ENCODE data around the gene OR1D5. TPM values are rescaled to one million over a fixed set of nuclear protein-coding genes. Genes with fewer than 3 reads are reported as not detected.
A peak's percentile ranks its signal among the peaks of the same experiment; 100 is the strongest.

OR1D5 gene
- total and polyA plus RNA-seq, 2 of the 8 experiments (the other 6 are each of a cell fraction or from before 2014, with no cell fraction given), result not detected

GRCh38 chr17:3025421-3026124 lies 37.8 kb downstream of the OR1D5 start:
- Histone ChIP-seq H2BK5ac (ENCODE audit: low read depth, low read length) (no peak overlapping the region), H3K79me1 (ENCODE audit: low read depth, low read length) (no peaks in the 10 kb centered on the region), H3K36me3 (ENCODE audit: control insufficient read depth in 2 of 4, insufficient read depth in 4 of 4, low read length in 3 of 4) (peaks cover 0 to 31% (median 20%) of the 10 kb centered on the region in 4 experiments; a peak in 7 of 8 replicates), H3K27ac (ENCODE audit: low read depth, low read length) (no peak overlapping the region; the same call in 1 of the 2 replicates), H3K79me2 (ENCODE audit: control insufficient read depth in 1 of 2, insufficient read depth in 2 of 2, low read length in 2 of 2) (no peaks in the 10 kb centered on the region), H3K56ac (replicated peaks; ENCODE audit: insufficient read length, low read depth, low read length) (no peak overlapping the region), H3K4me3 (ENCODE audit: extremely low read depth in 1 of 4, insufficient read depth in 2 of 4, low read depth in 3 of 4, low read length in 4 of 4) (no peak overlapping the region), H3K4me2 (ENCODE audit: insufficient read depth in 1 of 2, low read depth in 2 of 2, low read length in 2 of 2) (no peak overlapping the region), H2BK12ac (ENCODE audit: low read depth, low read length) (no peak overlapping the region), H3K27me3 (replicated peaks in 1 of 4; ENCODE audit: control insufficient read depth in 3 of 4, extremely low read depth in 1 of 4, insufficient read depth in 3 of 4, low read length in 3 of 4) (no peaks in the 10 kb centered on the region), H3K23ac (ENCODE audit: insufficient read length) (no peak overlapping the region), H3K18ac (ENCODE audit: extremely low read depth, low read length) (no peak overlapping the region), H4K91ac (replicated peaks; ENCODE audit: insufficient read length, low read length) (no peak overlapping the region), H3K14ac (ENCODE audit: insufficient read length) (no peak overlapping the region), H2AFZ (ENCODE audit: low read length) (no peak overlapping the region), H4K5ac (ENCODE audit: insufficient read length, low read depth, low read length) (no peak overlapping the region), H2BK15ac (ENCODE audit: low read length) (no peak overlapping the region), H2AK5ac (ENCODE audit: low read depth, low read length) (no peak overlapping the region), H2BK120ac (replicated peaks; ENCODE audit: low read depth, low read length) (no peak overlapping the region), H3K9me3 (ENCODE audit: insufficient read depth in 2 of 2, low read depth in 1 of 2, low read length in 1 of 2) (peaks cover 0 to 7% of the 10 kb centered on the region in 2 experiments; a peak in 1 of 4 replicates), H4K20me1 (replicated peaks in 1 of 2; ENCODE audit: control insufficient read depth in 1 of 2, insufficient read depth in 2 of 2, low read length in 2 of 2) (peaks cover 0 to 1% of the 10 kb centered on the region in 2 experiments), H3K4me1 (replicated peaks in 1 of 4; ENCODE audit: control insufficient read depth in 3 of 4, insufficient read depth in 4 of 4, low read length in 3 of 4) (no peaks in the 10 kb centered on the region), H3K23me2 (ENCODE audit: low read depth, low read length) (no peaks in the 10 kb centered on the region), H2BK20ac (ENCODE audit: low read length) (no peak overlapping the region), H3K4ac (replicated peaks; ENCODE audit: insufficient read length, low read depth, low read length) (no peak overlapping the region), H4K8ac (ENCODE audit: extremely low read depth, insufficient read depth, low read length) (no peak overlapping the region), H3K9ac (replicated peaks in 1 of 4; ENCODE audit: extremely low read depth in 1 of 4, low read depth in 3 of 4, low read length in 3 of 4) (no peak overlapping the region)
- FAIRE-seq, result no peak
- no peak for DNase-seq (ENCODE audit: low read depth in 1 of 2, low spot score in 2 of 2)
- 88% methylated on average over 17 of the region's 17 CpGs; no CpG with 5 or more reads in 1 of the 2 experiments for WGBS, 2 experiments (ENCODE audit: extremely low coverage in 1 of 2, insufficient coverage in 1 of 2, insufficient read length in 1 of 2, insufficient replicate concordance in 2 of 2, low coverage in 1 of 2, low lambda C conversion rate in 2 of 2, missing lambda C conversion rate in 1 of 2)
- TF ChIP-seq CTCF (IDR thresholded peaks at IDR 0.05; ENCODE audit: control extremely low read depth in 1 of 3, insufficient read depth in 1 of 3, low read depth in 1 of 3, low read length in 3 of 3), result peak; percentile 8 to 20 (median 16); a peak in 3 of 4 replicates
- TF ChIP-seq NANOG (IDR thresholded peaks at IDR 0.05; ENCODE audit: insufficient read depth, low read depth, low read length, poor library complexity, severe bottlenecking), result no peak
- peak; percentile 14 to 38; a peak in 2 of 4 replicates for TF ChIP-seq RAD21 (IDR thresholded peaks at IDR 0.05 in 1 of 2, conservative IDR thresholded peaks at IDR 0.05 in 1 of 2; ENCODE audit: low read depth in 2 of 2, low read length in 2 of 2)
- ChIA-PET POLR2A (ENCODE audit: partially characterized antibody) (no interaction called here), CTCF (ENCODE audit: partially characterized antibody) (interaction anchor here (0.7 to 1.8 kb wide), 5 partner anchors 10 to 657 kb away, joined by 3 to 7 read pairs (median 3); no protein-coding TSS in a partner anchor)
